Measurements from ENCODE around the gene CSK.

DNA sequence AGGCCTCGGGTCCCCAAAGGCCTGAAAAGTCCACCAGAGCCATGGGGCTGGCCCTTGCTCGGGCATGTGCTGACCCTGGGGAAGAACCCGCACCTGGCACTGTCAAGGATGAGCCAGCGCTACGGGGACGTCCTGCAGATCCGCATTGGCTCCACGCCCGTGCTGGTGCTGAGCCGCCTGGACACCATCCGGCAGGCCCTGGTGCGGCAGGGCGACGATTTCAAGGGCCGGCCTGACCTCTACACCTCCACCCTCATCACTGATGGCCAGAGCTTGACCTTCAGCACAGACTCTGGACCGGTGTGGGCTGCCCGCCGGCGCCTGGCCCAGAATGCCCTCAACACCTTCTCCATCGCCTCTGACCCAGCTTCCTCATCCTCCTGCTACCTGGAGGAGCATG is 32.0 kb upstream of the CSK start:
- no peak for TF ChIP-seq POLR2AphosphoS5 (IDR thresholded peaks at IDR 0.05; ENCODE audit: low read depth, low read length)
- TF ChIP-seq POU2F2 (IDR thresholded peaks at IDR 0.05; ENCODE audit: low read depth, low read length): no peak
- TF ChIP-seq POLR2A (IDR thresholded peaks at IDR 0.05; ENCODE audit: low read depth, low read length): no peak
- no peak for TF ChIP-seq TAF1 (IDR thresholded peaks at IDR 0.05; ENCODE audit: low read depth, low read length)

Measured in GM12891 (cell line).